ENCODE measurements around the gene WDFY2. TPM values are rescaled to one million over a fixed set of nuclear protein-coding genes. Genes with fewer than 3 reads are reported as not detected.

WDFY2 gene
- total RNA-seq, 4 donors from 2014 or later, result 5.2 to 11.5 (median 8.5) TPM

DNA sequence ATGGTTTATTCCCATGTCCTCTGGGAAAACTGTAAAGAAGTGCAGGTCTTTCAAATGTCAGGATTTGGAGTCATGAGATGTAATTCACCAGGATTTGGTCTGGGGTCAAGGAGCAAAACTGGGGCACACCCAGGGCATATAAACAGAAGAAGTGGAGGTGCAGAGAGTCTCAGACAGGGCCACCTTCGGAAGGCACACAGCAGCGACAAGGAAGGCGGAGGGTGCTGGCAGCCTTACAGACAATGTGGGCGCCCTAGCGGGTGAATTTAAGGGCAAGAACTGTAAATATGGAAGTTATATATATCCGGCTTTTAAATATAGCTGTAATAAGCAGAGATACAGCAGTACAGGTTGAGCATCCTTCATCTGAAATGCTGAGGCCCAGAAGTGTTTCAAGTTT lies 188.5 kb downstream of the WDFY2 start:
- TF ChIP-seq, protein P1, sequence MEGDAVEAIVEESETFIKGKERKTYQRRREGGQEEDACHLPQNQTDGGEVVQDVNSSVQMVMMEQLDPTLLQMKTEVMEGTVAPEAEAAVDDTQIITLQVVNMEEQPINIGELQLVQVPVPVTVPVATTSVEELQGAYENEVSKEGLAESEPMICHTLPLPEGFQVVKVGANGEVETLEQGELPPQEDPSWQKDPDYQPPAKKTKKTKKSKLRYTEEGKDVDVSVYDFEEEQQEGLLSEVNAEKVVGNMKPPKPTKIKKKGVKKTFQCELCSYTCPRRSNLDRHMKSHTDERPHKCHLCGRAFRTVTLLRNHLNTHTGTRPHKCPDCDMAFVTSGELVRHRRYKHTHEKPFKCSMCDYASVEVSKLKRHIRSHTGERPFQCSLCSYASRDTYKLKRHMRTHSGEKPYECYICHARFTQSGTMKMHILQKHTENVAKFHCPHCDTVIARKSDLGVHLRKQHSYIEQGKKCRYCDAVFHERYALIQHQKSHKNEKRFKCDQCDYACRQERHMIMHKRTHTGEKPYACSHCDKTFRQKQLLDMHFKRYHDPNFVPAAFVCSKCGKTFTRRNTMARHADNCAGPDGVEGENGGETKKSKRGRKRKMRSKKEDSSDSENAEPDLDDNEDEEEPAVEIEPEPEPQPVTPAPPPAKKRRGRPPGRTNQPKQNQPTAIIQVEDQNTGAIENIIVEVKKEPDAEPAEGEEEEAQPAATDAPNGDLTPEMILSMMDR (IDR thresholded peaks at IDR 0.05), result no peak
- no peak for TF ChIP-seq POLR2A (IDR thresholded peaks at IDR 0.05)
- no peak for TF ChIP-seq EP300 (IDR thresholded peaks at IDR 0.05)
- TF ChIP-seq POLR2AphosphoS5 (IDR thresholded peaks at IDR 0.05), result no peak
- 95 to 100% methylated on average over 1 to 4 of the region's 6 CpGs for WGBS, 2 donors (ENCODE audit: low coverage in 1 of 2)
- Histone ChIP-seq H3K27ac (no peak overlapping the region), H3K4me3 (no peak overlapping the region), H3K9me3 (no peaks in the 10 kb centered on the region), H3K36me3 (peaks cover 0 to 49% of the 10 kb centered on the region in 2 donors), H3K27me3 (no peaks in the 10 kb centered on the region), H3K4me1 (peaks cover 0 to 30% (median 10%) of the 10 kb centered on the region in 3 donors)
- no peak for ATAC-seq

DNA sequence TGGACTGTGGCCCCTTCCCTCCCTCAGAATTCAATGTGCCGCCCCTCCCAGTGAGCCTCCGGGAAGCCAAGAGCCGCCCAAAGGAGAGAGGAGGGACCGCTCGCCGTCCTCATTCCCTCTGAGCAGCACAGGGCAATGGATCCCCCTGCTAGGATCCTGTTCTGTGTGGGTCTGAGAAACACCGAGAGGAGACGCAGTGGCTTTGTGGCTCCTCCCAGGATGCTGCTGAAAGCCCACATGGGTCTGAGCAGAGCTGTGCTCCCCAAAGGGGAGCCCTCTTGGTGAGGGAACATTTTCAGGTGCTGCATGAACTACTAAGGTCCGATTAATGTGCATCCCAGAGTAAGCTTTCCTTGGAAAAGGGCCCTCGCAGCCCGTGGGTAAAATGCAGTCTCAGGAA lies 189.3 kb downstream of the WDFY2 start:
- peaks cover 0 to 27% (median 10%) of the 10 kb centered on the region in 3 donors for H3K4me1 ChIP-seq
- 89 to 97% methylated on average over 4 to 6 of the region's 11 CpGs for WGBS, 2 donors (ENCODE audit: low coverage in 1 of 2)
- no peak for ATAC-seq
- TF ChIP-seq POLR2AphosphoS5 (IDR thresholded peaks at IDR 0.05), result no peak
- TF ChIP-seq, protein P1 (IDR thresholded peaks at IDR 0.05), result no peak
- TF ChIP-seq POLR2A (IDR thresholded peaks at IDR 0.05), result no peak
- TF ChIP-seq EP300 (IDR thresholded peaks at IDR 0.05), result no peak
- no peaks in the 10 kb centered on the region for H3K9me3 ChIP-seq
- peaks cover 0 to 42% of the 10 kb centered on the region in 2 donors for H3K36me3 ChIP-seq
- H3K27ac ChIP-seq, result no peak overlapping the region
- no peak overlapping the region for H3K4me3 ChIP-seq
- no peaks in the 10 kb centered on the region for H3K27me3 ChIP-seq

DNA sequence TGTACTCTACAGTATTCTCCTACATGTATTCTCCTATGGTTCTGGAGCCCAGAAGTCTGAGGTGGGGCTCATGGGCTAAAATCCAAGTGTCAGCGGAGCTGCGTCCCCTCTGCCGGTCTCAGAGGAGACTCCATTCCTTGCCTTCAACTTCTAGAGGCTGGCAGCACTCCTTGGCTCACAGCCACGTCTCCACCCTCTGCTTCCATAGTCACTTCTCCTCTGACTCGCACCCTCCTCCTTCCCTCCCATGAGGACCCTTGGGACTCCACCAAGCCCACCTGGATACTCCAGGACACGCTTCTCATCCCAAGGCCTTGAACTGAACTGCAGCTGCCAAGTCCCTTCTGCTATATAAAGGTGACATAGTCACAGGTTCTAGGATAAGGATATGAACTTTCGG lies 191.9 kb downstream of the WDFY2 start:
- no peaks in the 10 kb centered on the region for H3K9me3 ChIP-seq
- TF ChIP-seq EP300 (IDR thresholded peaks at IDR 0.05), result no peak
- TF ChIP-seq, protein P1 (IDR thresholded peaks at IDR 0.05), result no peak
- TF ChIP-seq POLR2A (IDR thresholded peaks at IDR 0.05), result no peak
- H3K27me3 ChIP-seq, result no peaks in the 10 kb centered on the region
- 80 to 83% methylated on average over 4 of the region's 7 CpGs for WGBS, 2 donors (ENCODE audit: low coverage in 1 of 2)
- peaks cover 0 to under 1% (median 0%) of the 10 kb centered on the region in 3 donors for H3K4me1 ChIP-seq
- H3K36me3 ChIP-seq, result peaks cover 0 to 27% of the 10 kb centered on the region in 2 donors
- no peak overlapping the region for H3K27ac ChIP-seq
- ATAC-seq, result no peak
- no peak overlapping the region for H3K4me3 ChIP-seq

DNA sequence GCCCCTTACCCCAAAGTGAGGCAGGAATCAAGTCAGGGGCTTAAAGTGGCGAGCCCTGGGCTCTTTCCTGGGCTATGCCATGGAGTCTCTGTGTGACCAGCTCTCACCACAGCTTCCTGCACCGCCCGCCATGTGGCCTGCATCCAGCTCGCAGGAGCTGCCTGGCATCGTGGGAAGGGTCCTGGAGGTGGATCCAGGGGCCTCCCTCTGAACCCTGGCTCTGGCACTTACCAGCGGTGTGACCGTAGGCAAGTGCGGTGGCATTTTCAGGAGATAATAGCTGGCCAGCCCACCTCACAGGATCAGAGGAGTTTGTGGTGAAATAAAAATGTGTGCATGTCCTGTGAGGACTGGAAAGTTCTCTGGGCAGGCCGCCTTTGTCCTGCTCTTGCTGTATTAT lies 193.7 kb downstream of the WDFY2 start:
- H3K4me1 ChIP-seq, result no peaks in the 10 kb centered on the region
- H3K27me3 ChIP-seq, result no peaks in the 10 kb centered on the region
- H3K27ac ChIP-seq, result no peak overlapping the region
- no peak for ATAC-seq
- H3K9me3 ChIP-seq, result no peaks in the 10 kb centered on the region
- 100% methylated on average over 1 of the region's 9 CpGs; no CpG with 5 or more reads in 1 of the 2 donors for WGBS, 2 donors (ENCODE audit: low coverage in 1 of 2)
- no peak for TF ChIP-seq POLR2AphosphoS5 (IDR thresholded peaks at IDR 0.05)
- TF ChIP-seq, protein P1 (IDR thresholded peaks at IDR 0.05), result no peak
- no peak for TF ChIP-seq EP300 (IDR thresholded peaks at IDR 0.05)
- no peak for TF ChIP-seq POLR2A (IDR thresholded peaks at IDR 0.05)
- peaks cover 0 to 23% of the 10 kb centered on the region in 2 donors for H3K36me3 ChIP-seq
- no peak overlapping the region for H3K4me3 ChIP-seq

DNA sequence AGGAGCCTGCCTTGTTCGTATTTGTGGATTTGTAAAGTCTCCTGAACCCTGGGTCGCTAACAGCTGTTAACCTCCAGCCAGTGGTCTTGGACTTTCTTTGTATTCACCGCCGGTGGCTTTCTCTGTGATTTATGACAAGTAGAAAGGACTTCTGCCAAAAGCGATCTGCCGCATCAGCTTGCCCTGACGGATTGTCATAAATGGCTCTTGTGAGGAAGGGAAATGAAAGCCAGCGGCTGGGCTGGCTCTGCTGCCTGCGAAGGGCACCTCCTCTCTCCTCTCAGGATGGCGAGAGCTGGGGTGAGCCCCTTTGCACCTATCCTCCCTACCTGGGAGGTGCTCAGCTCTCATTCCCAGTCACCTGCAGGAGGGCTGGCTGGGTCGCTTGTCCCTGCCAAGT lies 194.1 kb downstream of the WDFY2 start:
- TF ChIP-seq EP300 (IDR thresholded peaks at IDR 0.05) (no peak), POLR2A (IDR thresholded peaks at IDR 0.05) (no peak), POLR2AphosphoS5 (IDR thresholded peaks at IDR 0.05) (no peak)
- TF ChIP-seq, protein P1 (IDR thresholded peaks at IDR 0.05), result no peak
- Histone ChIP-seq H3K27ac (no peak overlapping the region), H3K27me3 (no peaks in the 10 kb centered on the region), H3K4me1 (no peaks in the 10 kb centered on the region), H3K4me3 (no peak overlapping the region), H3K9me3 (no peaks in the 10 kb centered on the region), H3K36me3 (peaks cover 0 to 19% of the 10 kb centered on the region in 2 donors)
- WGBS, 2 donors (ENCODE audit: low coverage in 1 of 2), result 48 to 81% methylated on average over 3 of the region's 11 CpGs
- no peak for ATAC-seq
